ENCODE results near the gene ANKRD33B.
"Not testable (repeated sequence)": the region's sequence is repeated elsewhere in the genome, so short reads cannot be mapped to it uniquely, and the experiment has no call there.

ANKRD33B gene

GRCh38 chr5:10638723-10639122 is 74.9 kb downstream of the ANKRD33B start:
- DNase-seq = not testable (repeated sequence)

- no peak for DNase-seq
Observed at GRCh38 chr5:10639846-10640368, 76.0 kb downstream of the ANKRD33B start.

- no peak for DNase-seq
Observed at GRCh38 chr5:10642367-10642766, 78.5 kb downstream of the ANKRD33B start.

GRCh38 chr5:10644192-10644591 is 80.3 kb downstream of the ANKRD33B start:
- DNase-seq = no peak

- no peak for DNase-seq
Observed at GRCh38 chr5:10645146-10645545, 81.3 kb downstream of the ANKRD33B start.

GRCh38 chr5:10645671-10646070 is 81.8 kb downstream of the ANKRD33B start:
- DNase-seq = no peak

GRCh38 chr5:10647640-10648039 is 83.8 kb downstream of the ANKRD33B start:
- no peak for DNase-seq

- no peak for DNase-seq
Observed at GRCh38 chr5:10648806-10649665, 85.2 kb downstream of the ANKRD33B start.

GRCh38 chr5:10649666-10650380 is 86.0 kb downstream of the ANKRD33B start:
- DNase-seq = no peak

GRCh38 chr5:10652151-10652550 is 88.3 kb downstream of the ANKRD33B start:
- no peak for DNase-seq

- no peak for DNase-seq
Observed at GRCh38 chr5:10652606-10653005, 88.7 kb downstream of the ANKRD33B start.

GRCh38 chr5:10653043-10653442 is 89.2 kb downstream of the ANKRD33B start:
- no peak for DNase-seq

- DNase-seq = no peak
Observed at GRCh38 chr5:10653751-10654400, 90.0 kb downstream of the ANKRD33B start.

- DNase-seq = no peak
Observed at GRCh38 chr5:10654566-10654965, 90.7 kb downstream of the ANKRD33B start.

- DNase-seq = no peak
Observed at GRCh38 chr5:10655161-10655971, 91.5 kb downstream of the ANKRD33B start.

GRCh38 chr5:10655972-10656830 is 92.3 kb downstream of the ANKRD33B start:
- no peak for DNase-seq

GRCh38 chr5:10658265-10658664 is 94.4 kb downstream of the ANKRD33B start:
- DNase-seq = no peak

GRCh38 chr5:10660135-10660534 is 96.3 kb downstream of the ANKRD33B start:
- DNase-seq = no peak

- no peak for DNase-seq
Observed at GRCh38 chr5:10660720-10661387, 97.0 kb downstream of the ANKRD33B start.

GRCh38 chr5:10661401-10661800 is 97.5 kb downstream of the ANKRD33B start:
- DNase-seq = no peak

GRCh38 chr5:10662083-10662482 is 98.2 kb downstream of the ANKRD33B start:
- DNase-seq = no peak
